Loucy (cell line): ENCODE results near the gene ACP7.

Experiments
- H2AFZ ChIP-seq: fragments of 200-600 bp; sonication (generic); 2 replicates; pipeline ENCODE4 v1.6.0; 2016; ENCODE audit warnings: antibody characterized with exemption, mild to moderate bottlenecking, low read length, moderate library complexity
- H3F3A ChIP-seq: fragments of 200-600 bp; 2 replicates; pipeline ENCODE4 v1.6.0; 2016; ENCODE audit warnings: antibody characterized with exemption, low read depth, mild to moderate bottlenecking
- H3K27me3 ChIP-seq: fragments of 200-600 bp; sonication (generic); 2 replicates; pipeline ENCODE4 v1.6.1; 2014; ENCODE audit warnings: low read length, mild to moderate bottlenecking; ENCODE audit not compliant: insufficient read depth, poor library complexity, severe bottlenecking
- H3K36me3 ChIP-seq: fragments of 200-600 bp; sonication (generic); 2 replicates; pipeline ENCODE4 v1.6.1; 2016; ENCODE audit warnings: low read length; ENCODE audit not compliant: insufficient read depth
- H3K4me1 ChIP-seq: fragments of 200-600 bp; sonication (generic); 2 replicates; pipeline ENCODE4 v1.5.1; 2014; ENCODE audit warnings: low read length, mild to moderate bottlenecking; ENCODE audit not compliant: insufficient read depth, poor library complexity, severe bottlenecking
- H3K4me2 ChIP-seq: fragments of 200-600 bp; sonication (generic); 2 replicates; pipeline ENCODE4 v1.6.0; 2014; ENCODE audit warnings: antibody characterized with exemption, low read length, low read depth, mild to moderate bottlenecking; ENCODE audit not compliant: poor library complexity, severe bottlenecking
- H3K4me3 ChIP-seq: fragments of 200-600 bp; sonication (generic); 2 replicates; pipeline ENCODE4 v1.5.1; 2014; ENCODE audit warnings: low read length, mild to moderate bottlenecking, mixed read lengths; ENCODE audit not compliant: poor library complexity, severe bottlenecking
- H3K79me2 ChIP-seq: fragments of 200-600 bp; sonication (generic); 2 replicates; pipeline ENCODE4 v1.6.1; 2014; ENCODE audit warnings: low read length; ENCODE audit not compliant: insufficient read depth
- H3K9ac ChIP-seq: fragments of 200-600 bp; sonication (generic); 2 replicates; pipeline ENCODE4 v1.6.0; 2014; ENCODE audit warnings: mild to moderate bottlenecking, low read depth, low read length, moderate library complexity; ENCODE audit not compliant: poor library complexity, severe bottlenecking
- H3K9me2 ChIP-seq: fragments of 200-600 bp; sonication (generic); replicated peaks from 2 replicates; pipeline ENCODE4 v1.6.1; 2016; ENCODE audit warnings: low read depth, low read length, mixed read lengths
- H3K9me3 ChIP-seq: fragments of 200-600 bp; sonication (generic); 2 replicates; pipeline ENCODE4 v1.6.1; 2014; ENCODE audit warnings: mild to moderate bottlenecking, antibody characterized with exemption, low read length, low read depth; ENCODE audit not compliant: insufficient read depth
- H4K20me1 ChIP-seq: fragments of 200-600 bp; sonication (generic); 2 replicates; pipeline ENCODE4 v1.6.0; 2014; ENCODE audit warnings: antibody characterized with exemption, low read length, mild to moderate bottlenecking; ENCODE audit not compliant: insufficient read depth, poor library complexity, severe bottlenecking
- CTCF ChIP-seq: fragments of 200-600 bp; sonication (generic); conservative IDR thresholded peaks from 2 replicates; pipeline ENCODE4 v1.5.1; 2014; ENCODE audit warnings: mild to moderate bottlenecking, antibody characterized with exemption, low read length
- EZH2phosphoT487 ChIP-seq: fragments of 200-600 bp; IDR thresholded peaks from 2 replicates; pipeline ENCODE4 v1.6.1; 2018; ENCODE audit warnings: antibody characterized with exemption, mild to moderate bottlenecking, moderate library complexity, borderline replicate concordance

The ACP7 gene

GRCh38 chr19:39047073-39047472 is 37.1 kb upstream of the ACP7 start:
- no peaks in the 10 kb centered on the region for H3K4me1 ChIP-seq
- peaks cover 4% of the 10 kb centered on the region for H3K27me3 ChIP-seq
- H2AFZ ChIP-seq = no peak overlapping the region
- H3K79me2 ChIP-seq = no peaks in the 10 kb centered on the region
- no peak overlapping the region for H3K9ac ChIP-seq
- H3K36me3 ChIP-seq = no peaks in the 10 kb centered on the region
- no peak overlapping the region for H3K4me2 ChIP-seq
- H3K9me3 ChIP-seq = 0 out of 2 replicates have a peak, but pooled peaks cover 5% of the 10 kb centered on the region
- TF ChIP-seq CTCF = no peak
- TF ChIP-seq EZH2phosphoT487 = no peak
- no peaks in the 10 kb centered on the region for H3F3A ChIP-seq
- no peak overlapping the region for H3K4me3 ChIP-seq
- H4K20me1 ChIP-seq = no peaks in the 10 kb centered on the region
- H3K9me2 ChIP-seq = no peaks in the 10 kb centered on the region

DNA sequence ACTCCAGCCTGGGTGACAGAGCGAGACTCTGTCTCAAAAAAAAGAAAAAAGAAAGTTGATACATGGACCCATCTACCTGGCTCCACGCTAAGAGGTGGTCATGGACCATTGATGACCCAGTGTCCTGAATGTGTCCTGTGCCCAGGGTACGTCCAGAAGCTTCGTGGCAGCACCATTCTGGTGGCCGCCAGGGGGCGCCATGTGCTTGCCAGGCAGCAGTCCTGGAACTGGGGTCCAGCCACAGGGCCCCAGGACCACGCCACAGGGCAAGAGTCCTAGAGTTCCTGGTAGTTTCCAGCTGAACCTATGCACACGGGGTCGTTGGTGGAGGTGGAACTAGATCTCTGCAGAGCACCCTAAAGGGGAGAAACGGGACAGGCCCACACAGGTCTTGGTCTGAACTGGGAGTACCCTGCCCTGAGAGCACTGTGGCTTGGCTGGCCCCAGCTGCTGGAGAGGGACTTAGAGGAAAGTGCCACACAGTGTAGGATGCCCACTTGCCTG is 31.9 kb upstream of the ACP7 start:
- no peak overlapping the region for H2AFZ ChIP-seq
- H3K4me2 ChIP-seq = no peak overlapping the region
- H3K4me1 ChIP-seq = no peaks in the 10 kb centered on the region
- TF ChIP-seq CTCF = peak; percentile 91
- no peak for TF ChIP-seq EZH2phosphoT487
- H3K4me3 ChIP-seq = no peak overlapping the region
- no peaks in the 10 kb centered on the region for H3K9me3 ChIP-seq
- no peaks in the 10 kb centered on the region for H4K20me1 ChIP-seq
- H3K9me2 ChIP-seq = no peaks in the 10 kb centered on the region
- no peak overlapping the region for H3K9ac ChIP-seq
- H3K36me3 ChIP-seq = no peaks in the 10 kb centered on the region
- H3F3A ChIP-seq = no peaks in the 10 kb centered on the region
- H3K79me2 ChIP-seq = no peaks in the 10 kb centered on the region
- no peaks in the 10 kb centered on the region for H3K27me3 ChIP-seq

- Histone ChIP-seq H4K20me1 (no peaks in the 10 kb centered on the region), H3K36me3 (no peaks in the 10 kb centered on the region), H2AFZ (no peak overlapping the region), H3K27me3 (no peaks in the 10 kb centered on the region), H3F3A (no peaks in the 10 kb centered on the region), H3K9me3 (no peaks in the 10 kb centered on the region), H3K4me1 (no peaks in the 10 kb centered on the region), H3K9ac (no peak overlapping the region), H3K9me2 (no peaks in the 10 kb centered on the region), H3K4me3 (no peak overlapping the region), H3K4me2 (no peak overlapping the region), H3K79me2 (no peaks in the 10 kb centered on the region)
- TF ChIP-seq EZH2phosphoT487 (no peak), CTCF (no peak)
Measured at GRCh38 chr19:39052846-39053245, 31.3 kb upstream of the ACP7 start.
